ENCODE results near the gene UBE2G1. TPM values are rescaled to one million over a fixed set of nuclear protein-coding genes. Genes with fewer than 3 reads are reported as not detected.
A peak's percentile ranks its signal among the peaks of the same experiment; 100 is the strongest.

UBE2G1 gene
- total and polyA plus RNA-seq, 9 of the 15 experiments (the other 6 are each of a cell fraction or from before 2014, with no cell fraction given): 10.1 to 65.9 (median 29.7) TPM

- TF ChIP-seq CREM (IDR thresholded peaks at IDR 0.05; ENCODE audit: low read depth) (peak; percentile 42; the same call in 1 of the 2 replicates), MED1 (CRISPR knock-in tag; IDR thresholded peaks at IDR 0.05; ENCODE audit: borderline replicate concordance) (no peak), NR2F6 (CRISPR knock-in tag; IDR thresholded peaks at IDR 0.05) (no peak), FOXJ2 (tag; IDR thresholded peaks at IDR 0.05) (no peak), TGIF2 (CRISPR knock-in tag; IDR thresholded peaks at IDR 0.05) (no peak), ZZZ3 (IDR thresholded peaks at IDR 0.05) (no peak), MYC (IDR thresholded peaks at IDR 0.05; ENCODE audit: low read depth, low read length) (peak; percentile 39; the same call in 1 of the 2 replicates), MYC (CRISPR knock-in tag; IDR thresholded peaks at IDR 0.05; ENCODE audit: borderline replicate concordance, low read depth) (no peak), ZC3H8 (IDR thresholded peaks at IDR 0.05) (no peak), ZBTB9 (CRISPR knock-in tag; IDR thresholded peaks at IDR 0.05) (no peak), ZNF655 (CRISPR knock-in tag; IDR thresholded peaks at IDR 0.05) (no peak), NCOA4 (IDR thresholded peaks at IDR 0.05; ENCODE audit: partially characterized antibody) (no peak), POLR2B (IDR thresholded peaks at IDR 0.05; ENCODE audit: low read depth, partially characterized antibody) (peak; percentile 52), ZNF75A (CRISPR knock-in tag; IDR thresholded peaks at IDR 0.05) (no peak), KDM2B (CRISPR knock-in tag; IDR thresholded peaks at IDR 0.05) (no peak), SAFB (IDR thresholded peaks at IDR 0.05; ENCODE audit: borderline replicate concordance, low read depth, low read length) (peak; percentile 57; the same call in 1 of the 2 replicates), HNRNPLL (IDR thresholded peaks at IDR 0.05; ENCODE audit: low read depth, low read length, poor library complexity, severe bottlenecking) (peak; percentile 66), L3MBTL2 (IDR thresholded peaks at IDR 0.05) (peak; percentile 57; the same call in 1 of the 2 replicates), RB1 (IDR thresholded peaks at IDR 0.05; ENCODE audit: low read depth) (peak; percentile 87)
- TF ChIP-seq, protein P1, sequence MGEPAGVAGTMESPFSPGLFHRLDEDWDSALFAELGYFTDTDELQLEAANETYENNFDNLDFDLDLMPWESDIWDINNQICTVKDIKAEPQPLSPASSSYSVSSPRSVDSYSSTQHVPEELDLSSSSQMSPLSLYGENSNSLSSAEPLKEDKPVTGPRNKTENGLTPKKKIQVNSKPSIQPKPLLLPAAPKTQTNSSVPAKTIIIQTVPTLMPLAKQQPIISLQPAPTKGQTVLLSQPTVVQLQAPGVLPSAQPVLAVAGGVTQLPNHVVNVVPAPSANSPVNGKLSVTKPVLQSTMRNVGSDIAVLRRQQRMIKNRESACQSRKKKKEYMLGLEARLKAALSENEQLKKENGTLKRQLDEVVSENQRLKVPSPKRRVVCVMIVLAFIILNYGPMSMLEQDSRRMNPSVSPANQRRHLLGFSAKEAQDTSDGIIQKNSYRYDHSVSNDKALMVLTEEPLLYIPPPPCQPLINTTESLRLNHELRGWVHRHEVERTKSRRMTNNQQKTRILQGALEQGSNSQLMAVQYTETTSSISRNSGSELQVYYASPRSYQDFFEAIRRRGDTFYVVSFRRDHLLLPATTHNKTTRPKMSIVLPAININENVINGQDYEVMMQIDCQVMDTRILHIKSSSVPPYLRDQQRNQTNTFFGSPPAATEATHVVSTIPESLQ (CRISPR knock-in tag; IDR thresholded peaks at IDR 0.05): no peak
- TF ChIP-seq, protein P2, sequence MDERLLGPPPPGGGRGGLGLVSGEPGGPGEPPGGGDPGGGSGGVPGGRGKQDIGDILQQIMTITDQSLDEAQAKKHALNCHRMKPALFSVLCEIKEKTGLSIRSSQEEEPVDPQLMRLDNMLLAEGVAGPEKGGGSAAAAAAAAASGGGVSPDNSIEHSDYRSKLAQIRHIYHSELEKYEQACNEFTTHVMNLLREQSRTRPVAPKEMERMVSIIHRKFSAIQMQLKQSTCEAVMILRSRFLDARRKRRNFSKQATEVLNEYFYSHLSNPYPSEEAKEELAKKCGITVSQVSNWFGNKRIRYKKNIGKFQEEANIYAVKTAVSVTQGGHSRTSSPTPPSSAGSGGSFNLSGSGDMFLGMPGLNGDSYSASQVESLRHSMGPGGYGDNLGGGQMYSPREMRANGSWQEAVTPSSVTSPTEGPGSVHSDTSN (CRISPR knock-in tag; IDR thresholded peaks at IDR 0.05; ENCODE audit: low read depth): no peak
- TF ChIP-seq, protein P2 (tag; conservative IDR thresholded peaks at IDR 0.05; ENCODE audit: low read depth): no peak
Observed at GRCh38 chr17:4263282-4264215, 102.9 kb downstream of the UBE2G1 start, which contains the start of gene ANKFY1 (continued).

Data from K562 (cell line).